Inflammatory macrophage treated with lipopolysaccharide for 1 hour (primary cell): ENCODE measurements around the gene GPR143.
"Not testable (repeated sequence)": the region's sequence is repeated elsewhere in the genome, so short reads cannot be mapped to it uniquely, and the experiment has no call there.

Experiments
- DNase-seq, 2 donors: peaks; one replicate each; pipeline ENCODE4 v3.0.0-alpha.2; 2020 to 2022

The GPR143 gene

DNA sequence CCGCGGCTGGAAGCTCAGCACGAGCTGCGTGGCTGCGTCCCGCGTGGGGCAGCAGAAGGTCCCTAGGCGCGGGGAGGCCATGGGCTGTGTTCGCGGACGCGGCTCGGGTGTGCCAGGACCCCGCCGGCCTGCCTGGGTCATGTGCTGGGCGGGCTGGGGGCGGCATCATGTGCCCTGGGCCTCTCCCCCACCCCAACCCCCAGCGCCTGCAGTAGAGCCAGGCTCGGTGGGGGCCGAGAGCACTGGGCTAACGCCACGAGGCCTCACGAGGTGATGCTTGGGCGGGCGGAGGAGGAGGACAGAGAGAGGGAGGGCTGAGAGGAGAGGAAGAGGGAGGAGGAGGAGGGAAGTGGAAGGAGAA is at the start of gene GPR143:
TSS of gene GPR143 (minus strand) at position 111 of the 361 bp plus-strand sequence. CDS start at position 81, 30 bp downstream.
- DNase-seq, result no peak

- not testable (repeated sequence) for DNase-seq
Measured at GRCh38 chrX:9811086-9811485, 45.4 kb upstream of the GPR143 start.

DNA sequence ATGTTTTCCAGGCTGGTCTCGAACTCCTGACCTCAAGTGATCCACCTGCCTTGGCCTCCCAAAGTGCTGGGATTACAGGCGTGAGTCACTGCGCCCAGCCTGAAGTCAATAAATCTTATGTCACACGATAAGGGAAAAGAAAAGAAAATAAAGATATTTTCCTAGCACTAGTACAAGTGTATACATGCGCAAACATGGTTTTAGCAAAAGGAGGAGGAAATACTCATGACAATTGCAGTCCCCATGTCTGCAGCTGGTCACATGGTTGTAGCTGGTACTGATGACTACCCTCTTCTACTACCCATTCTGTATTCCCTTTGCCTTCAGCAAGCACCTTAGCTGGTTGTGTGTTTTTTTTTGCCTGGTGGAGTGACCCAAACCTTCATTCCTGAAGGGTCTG is 44.2 kb upstream of the GPR143 start:
- not testable (repeated sequence) for DNase-seq

- DNase-seq, result no peak
Measured at GRCh38 chrX:9807355-9808182, 41.9 kb upstream of the GPR143 start.

DNA sequence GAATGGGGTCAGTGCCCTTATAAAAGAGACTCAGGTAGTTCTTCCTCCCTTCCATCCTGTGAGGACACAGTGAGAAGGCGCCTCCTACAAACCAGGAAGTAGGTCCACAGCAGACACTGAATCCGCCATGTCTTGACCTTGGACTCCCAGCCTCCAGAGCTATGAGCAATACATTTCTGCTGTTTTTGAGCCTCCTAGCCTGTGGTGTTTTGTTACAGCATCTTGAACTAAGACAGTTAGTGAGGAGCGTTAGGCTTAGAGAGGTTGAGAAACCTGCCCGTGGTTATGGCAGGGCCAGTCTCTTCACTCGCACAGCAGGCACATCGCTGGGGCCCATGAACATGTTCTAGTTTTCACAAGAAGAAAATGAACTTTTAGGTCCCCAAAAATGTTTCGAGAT is 40.3 kb upstream of the GPR143 start:
- DNase-seq, result no peak

DNA sequence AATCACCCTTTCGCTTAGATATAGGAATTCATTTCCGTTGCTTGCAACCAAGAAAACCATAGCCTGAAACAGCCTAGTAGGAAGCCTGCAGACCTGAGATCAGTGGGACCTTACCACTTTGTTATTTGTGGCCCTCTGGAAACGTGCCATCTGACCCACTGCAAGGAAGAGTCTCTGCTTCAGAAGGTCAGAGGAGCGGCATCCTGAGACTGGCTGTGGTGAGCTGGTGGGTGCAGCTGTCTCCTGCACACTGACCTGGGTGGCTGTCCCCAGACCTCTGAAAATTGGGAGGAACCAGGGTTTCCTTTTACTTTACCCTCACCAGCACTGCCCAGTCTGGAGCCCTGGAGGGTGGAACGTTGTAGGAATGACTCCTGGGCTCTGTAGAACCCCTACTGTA is 38.8 kb upstream of the GPR143 start:
- no peak for DNase-seq

DNA sequence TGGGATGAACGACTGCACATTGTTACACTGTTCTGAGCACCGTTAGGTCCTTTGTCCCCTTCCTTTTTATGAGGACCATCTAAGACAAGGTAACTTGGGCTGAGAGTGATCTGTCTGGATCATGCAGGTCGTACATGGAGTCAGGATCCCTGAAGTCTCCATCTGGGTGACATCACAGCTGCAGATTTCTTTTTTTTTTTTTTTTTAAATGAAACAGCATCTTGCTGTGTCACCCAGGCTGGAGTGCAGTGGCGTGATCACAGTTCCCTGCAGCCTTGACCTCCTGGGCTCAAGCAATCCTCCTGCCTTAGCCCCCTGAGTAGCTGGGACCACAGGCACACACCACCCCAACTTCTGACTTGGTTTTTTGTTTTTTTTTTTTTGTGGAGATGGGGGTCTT is 37.1 kb upstream of the GPR143 start:
- DNase-seq, result no peak

DNA sequence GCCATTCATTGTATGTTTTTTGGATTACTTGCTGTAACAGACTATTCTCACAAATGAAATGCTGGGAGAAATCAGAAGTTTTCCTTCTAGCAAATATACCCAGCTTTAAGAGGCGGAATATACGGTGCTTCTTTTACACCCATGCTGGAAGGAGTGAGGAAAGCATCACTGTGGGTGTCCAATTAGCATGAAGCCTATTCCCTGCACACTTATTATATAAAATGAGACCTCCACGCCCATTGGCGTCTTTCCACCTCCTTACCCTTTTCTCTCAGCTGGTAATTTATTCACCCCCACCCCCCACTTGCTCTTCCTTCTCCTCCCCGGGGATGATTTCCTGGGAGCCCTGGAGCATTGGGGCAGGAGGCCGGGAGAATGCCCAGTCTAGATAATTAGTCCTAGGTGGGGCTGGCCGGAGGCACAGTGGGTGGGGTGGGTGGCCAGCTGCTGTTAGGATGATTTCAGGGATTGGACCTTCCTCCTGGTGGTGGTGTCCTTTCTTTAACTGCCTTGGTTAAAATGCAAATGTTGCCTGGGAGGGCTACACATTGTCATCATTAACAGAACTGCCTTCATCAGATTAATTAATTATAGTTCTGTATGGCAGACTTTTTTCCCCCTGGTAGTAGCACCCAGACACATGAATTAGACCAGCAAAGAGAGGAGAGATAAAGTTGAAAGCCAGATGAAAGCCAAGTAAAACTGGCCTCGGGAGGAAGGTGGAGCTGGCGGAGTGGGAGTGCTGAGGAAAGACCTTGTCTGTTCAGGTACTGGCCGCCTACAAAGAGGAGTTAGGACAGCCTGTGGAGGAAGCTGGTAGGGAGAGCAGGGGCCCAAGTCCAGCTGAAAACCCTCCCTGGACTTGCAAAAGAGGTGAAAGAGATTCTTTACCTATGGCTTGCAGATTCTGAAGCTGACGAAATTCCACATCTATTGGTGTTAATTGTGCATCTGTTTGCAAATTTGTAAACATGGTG is 32.0 kb upstream of the GPR143 start:
- no peak for DNase-seq

- DNase-seq, result no peak
Measured at GRCh38 chrX:9794495-9794894, 28.8 kb upstream of the GPR143 start.

DNA sequence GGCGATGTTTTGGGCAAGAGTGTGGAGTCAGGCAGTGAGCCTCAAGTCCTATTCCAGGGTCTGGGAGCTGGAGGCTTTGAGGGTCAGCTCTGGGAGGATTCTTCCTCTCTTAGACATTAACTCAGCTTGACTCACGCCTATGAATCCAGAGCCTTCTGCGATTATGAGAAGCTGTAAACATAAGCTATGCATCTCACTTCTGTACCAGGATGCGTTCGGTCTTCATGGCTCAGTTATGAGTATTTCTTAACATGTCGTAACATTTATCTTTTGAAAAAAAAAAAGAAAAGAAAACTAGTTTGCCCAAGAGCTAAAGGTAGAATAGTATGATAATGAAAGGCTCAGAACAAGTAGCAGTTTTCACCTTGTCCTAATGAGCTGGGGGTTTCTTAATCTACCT is 25.2 kb upstream of the GPR143 start:
- no peak for DNase-seq

DNA sequence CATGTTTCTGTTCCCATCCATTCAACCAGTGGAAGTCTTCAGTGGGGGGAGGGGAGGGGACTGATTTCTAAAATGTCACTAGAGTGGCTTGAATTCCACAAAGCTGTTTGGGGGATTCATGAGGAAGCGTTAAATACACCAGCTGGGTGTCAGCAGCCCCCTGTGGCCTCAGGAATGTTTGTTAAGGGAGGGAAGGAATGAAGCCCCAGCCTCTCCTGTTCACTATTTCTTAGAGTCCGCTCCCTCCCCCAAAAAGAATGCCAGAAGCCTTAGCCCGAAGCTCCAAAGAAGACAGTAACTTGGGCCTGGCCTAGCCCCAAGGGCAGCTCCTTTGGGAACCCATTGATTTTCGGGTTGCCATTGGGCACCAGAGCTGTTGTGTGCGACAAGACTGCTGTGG is 23.9 kb upstream of the GPR143 start:
- no peak for DNase-seq

DNA sequence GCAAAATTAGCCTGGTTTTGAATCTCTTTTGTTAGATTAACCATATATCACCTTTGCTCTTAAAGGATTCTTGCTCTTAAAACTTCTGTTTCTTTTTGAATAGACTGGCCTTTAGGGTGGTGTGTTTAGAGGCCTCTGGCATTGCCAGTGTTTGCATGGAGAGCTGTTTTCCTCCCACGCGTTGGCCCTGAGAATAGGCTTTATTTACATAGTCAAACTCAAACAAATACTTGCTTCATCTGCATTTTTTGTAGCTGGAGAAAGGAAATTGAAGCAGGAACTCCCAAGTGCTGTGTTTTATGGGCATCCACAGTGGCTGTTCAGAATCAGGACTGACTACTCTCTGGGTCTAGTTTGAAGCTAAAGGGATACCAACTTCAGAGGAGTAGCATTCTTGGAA is 23.3 kb upstream of the GPR143 start:
- no peak for DNase-seq

GRCh38 chrX:9786798-9787635 is 21.4 kb upstream of the GPR143 start:
- DNase-seq, result no peak

GRCh38 chrX:9785944-9786797 is 20.5 kb upstream of the GPR143 start, which contains the start of gene SHROOM2:
Gene SHROOM2, plus strand, starts transcription at chrX:9786429. Its CDS starts 117 bp downstream, at chrX:9786546.
- DNase-seq, result no peak

DNA sequence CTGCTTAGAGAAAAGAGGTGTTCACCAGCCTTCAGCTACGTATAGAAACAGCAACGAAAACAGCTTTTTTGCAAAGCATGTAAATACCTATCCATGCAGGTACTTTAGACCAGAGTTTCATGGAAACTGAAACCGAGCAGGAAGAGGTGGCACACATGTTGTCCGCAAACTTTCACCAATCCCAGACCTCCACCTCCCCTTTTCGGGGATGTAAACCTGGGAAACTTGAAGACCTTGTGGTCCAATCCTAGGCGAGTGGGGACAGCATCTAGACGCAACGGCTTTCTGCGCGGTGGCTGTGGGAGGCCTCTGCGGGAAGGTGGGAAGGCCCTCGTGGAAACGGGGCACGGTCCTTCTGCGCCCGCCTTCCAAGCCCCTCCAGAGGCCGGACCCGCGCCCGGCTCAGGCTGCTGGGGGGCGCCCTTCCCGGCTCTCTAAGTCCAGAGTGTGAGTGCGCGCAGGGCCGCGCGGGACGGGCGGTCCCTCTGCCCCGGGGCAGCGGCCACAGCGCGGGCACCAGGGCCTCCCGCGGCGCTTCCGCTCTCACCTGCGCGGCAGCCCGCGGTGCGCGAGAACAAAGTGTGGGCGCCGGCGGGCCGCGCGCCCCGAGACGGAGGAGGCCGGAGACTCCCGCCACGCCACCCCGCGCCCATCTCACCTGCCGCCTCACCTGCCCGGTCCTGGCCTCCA is 19.8 kb upstream of the GPR143 start:
- no peak for DNase-seq

DNA sequence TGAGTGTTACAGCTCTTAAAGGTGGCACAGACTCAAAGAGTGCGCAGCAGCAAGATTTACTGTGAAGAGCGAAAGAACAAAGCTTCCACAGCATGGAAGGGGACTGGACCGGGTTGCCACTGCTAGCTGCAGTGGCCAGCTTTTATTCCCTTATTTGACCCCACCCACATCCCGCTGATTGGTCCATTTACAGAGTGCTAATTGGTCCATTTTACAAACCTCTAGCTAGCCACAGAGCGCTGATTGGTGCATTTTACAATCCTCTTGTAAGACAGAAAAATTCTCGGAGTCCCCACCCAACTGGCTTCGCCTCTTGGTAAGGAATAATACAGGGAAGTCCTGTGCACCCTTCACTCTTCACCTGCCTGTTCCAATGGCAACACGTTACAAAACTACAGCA is 18.7 kb upstream of the GPR143 start:
- DNase-seq, result no peak

DNA sequence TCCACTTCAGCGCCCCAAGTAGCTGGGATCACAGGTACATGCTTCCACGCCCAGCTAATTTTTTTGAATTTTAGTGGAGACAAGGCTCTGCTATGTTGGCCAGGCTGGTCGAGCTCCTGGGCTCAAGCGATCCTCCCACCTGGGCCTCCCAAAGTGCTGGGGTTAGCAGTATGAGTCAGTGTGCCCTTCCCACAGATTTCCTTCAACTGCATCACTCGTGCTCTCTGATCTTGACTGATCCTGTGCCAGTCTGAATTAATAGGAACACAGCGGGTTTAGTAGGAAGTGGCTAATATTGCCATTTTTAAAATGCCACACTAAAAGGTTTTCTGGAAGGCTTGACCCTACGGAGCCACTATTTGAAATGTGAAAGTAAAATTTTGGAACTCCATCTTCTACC is 16.3 kb upstream of the GPR143 start:
- no peak for DNase-seq

- DNase-seq, result no peak
Measured at GRCh38 chrX:9775930-9776329, 10.3 kb upstream of the GPR143 start.

- no peak for DNase-seq
Measured at GRCh38 chrX:9772943-9773342, 7.3 kb upstream of the GPR143 start.

GRCh38 chrX:9770319-9770718 is 4.7 kb upstream of the GPR143 start:
- no peak for DNase-seq

DNA sequence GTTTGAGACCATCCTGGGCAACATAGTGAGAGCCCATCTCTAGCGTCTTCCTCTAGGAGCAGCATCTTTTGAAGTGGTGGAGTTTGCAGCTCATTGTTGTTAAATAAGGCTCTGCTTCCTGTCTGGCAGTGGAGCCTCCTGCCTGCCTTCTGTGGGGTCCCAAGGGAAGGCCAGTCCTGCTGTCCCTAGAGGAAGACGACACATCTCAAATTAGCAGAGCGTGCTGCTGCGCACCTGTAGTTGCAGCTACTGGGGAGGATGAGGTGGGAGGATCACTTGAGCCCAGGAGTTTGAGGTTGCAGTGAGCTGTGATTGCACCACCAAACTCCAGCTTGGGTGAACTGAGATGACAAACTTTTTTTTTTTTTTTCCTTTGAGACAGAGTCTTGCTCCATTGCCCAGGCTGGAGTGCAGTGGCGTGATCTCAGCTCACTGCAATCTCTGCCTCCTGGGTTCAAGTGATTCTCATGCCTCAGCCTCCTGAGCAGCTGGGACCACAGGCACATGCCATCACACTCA is 2.7 kb upstream of the GPR143 start:
- not testable (repeated sequence) for DNase-seq
